Glutamatergic neuron (in vitro differentiated cells): ENCODE results near the gene PNPLA3. TPM values are rescaled to one million over a fixed set of nuclear protein-coding genes. Genes with fewer than 3 reads are reported as not detected.

Experiments
- DNase-seq: peaks from one replicate; pipeline ENCODE4 v3.0.0; 2022
- H3K27ac Mint-ChIP-seq: one replicate; pipeline ENCODE4 v1.8.0; 2020; ENCODE audit warnings: mild to moderate bottlenecking, mixed read lengths, inconsistent platforms; ENCODE audit not compliant: unreplicated experiment
- H3K27me3 Mint-ChIP-seq: one replicate; pipeline ENCODE4 v1.8.0; 2020; ENCODE audit warnings: mild to moderate bottlenecking, moderate library complexity, mixed read lengths, inconsistent platforms; ENCODE audit not compliant: unreplicated experiment
- H3K36me3 Mint-ChIP-seq: one replicate; pipeline ENCODE4 v1.8.0; 2020; ENCODE audit warnings: mild to moderate bottlenecking, mixed read lengths, inconsistent platforms; ENCODE audit not compliant: unreplicated experiment
- H3K4me1 Mint-ChIP-seq: one replicate; pipeline ENCODE4 v1.8.0; 2020; ENCODE audit warnings: mild to moderate bottlenecking, low read depth, mixed read lengths, inconsistent platforms; ENCODE audit not compliant: unreplicated experiment
- H3K4me3 Mint-ChIP-seq: one replicate; pipeline ENCODE4 v1.8.0; 2020; ENCODE audit warnings: mild to moderate bottlenecking, mixed read lengths, inconsistent platforms; ENCODE audit not compliant: unreplicated experiment
- H3K9me3 Mint-ChIP-seq: one replicate; pipeline ENCODE4 v1.8.0; 2020; ENCODE audit warnings: mild to moderate bottlenecking, moderate library complexity, mixed read lengths, inconsistent platforms; ENCODE audit not compliant: unreplicated experiment
- total RNA-seq: library from RNA; stranded (reverse); fragmentation: NEBNext Ultra II Directional; extraction: Animal tissue kit (Norgen Biotek cat#: 25700); gene quantifications from one replicate; pipeline ENCODE4 v1.2.1, GENCODE V29; 2021; ENCODE audit not compliant: unreplicated experiment
- TF ChIP-seq, protein P1 (sequence below): fragments of 200-600 bp; sonication (generic); IDR thresholded peaks from one replicate; pipeline ENCODE4 v1.5.0; 2021; ENCODE audit not compliant: partially characterized antibody, unreplicated experiment

The PNPLA3 gene
- total RNA-seq, 1 donor from 2014 or later = 14.7 TPM

DNA sequence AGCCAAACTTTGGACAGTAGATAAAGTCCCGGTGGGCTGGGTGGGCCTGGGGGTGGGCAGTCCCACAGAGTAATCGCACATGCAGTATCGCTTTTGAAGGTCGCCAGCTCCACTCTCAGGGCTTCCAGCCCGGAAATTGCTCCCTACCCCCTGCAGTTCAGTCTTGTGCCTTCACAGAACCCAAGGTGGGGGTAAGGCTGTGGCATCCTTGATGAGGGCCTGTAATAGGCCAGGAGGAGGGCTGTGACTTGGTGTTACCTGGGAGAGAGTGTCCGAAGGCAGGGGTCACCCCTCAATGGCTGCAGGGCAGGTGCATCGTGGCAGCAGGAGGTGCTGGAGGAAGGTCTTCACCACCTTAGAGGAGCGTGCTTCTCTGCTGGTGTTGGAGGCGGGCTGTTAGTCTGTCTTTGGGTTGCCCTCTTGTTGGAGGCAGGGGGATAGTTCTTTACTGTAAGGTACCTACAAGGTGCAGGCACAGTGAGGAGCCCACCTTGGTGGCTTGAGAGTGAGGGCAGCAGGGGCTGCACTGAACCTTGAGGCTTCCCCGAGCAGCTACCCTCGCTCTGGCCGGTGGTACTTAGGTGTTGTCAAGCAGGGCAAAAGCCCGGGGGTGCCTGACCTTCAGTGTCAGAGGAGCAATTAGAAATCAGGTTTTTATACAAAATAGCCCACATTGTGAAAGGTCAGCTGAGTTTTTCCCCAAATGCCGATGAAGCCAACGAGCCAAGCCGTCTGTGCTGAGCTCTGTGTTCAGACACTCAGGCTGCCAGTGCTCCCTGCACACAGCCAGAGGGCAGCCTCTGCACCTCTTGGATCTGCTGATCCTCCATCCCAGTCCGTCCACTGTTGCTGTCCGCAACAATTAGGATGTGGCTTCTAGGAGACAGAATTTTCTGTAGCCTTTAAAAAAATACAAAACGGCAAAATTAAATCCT is 53.5 kb downstream of the PNPLA3 start:
- Mint-ChIP-seq H3K27me3 (peaks cover 2% of the 10 kb centered on the region), H3K27ac (no peak overlapping the region), H3K4me1 (no peaks in the 10 kb centered on the region), H3K9me3 (peaks cover 4% of the 10 kb centered on the region), H3K4me3 (no peak overlapping the region), H3K36me3 (peaks cover 11% of the 10 kb centered on the region)
- DNase-seq = no peak
- TF ChIP-seq, protein P1, sequence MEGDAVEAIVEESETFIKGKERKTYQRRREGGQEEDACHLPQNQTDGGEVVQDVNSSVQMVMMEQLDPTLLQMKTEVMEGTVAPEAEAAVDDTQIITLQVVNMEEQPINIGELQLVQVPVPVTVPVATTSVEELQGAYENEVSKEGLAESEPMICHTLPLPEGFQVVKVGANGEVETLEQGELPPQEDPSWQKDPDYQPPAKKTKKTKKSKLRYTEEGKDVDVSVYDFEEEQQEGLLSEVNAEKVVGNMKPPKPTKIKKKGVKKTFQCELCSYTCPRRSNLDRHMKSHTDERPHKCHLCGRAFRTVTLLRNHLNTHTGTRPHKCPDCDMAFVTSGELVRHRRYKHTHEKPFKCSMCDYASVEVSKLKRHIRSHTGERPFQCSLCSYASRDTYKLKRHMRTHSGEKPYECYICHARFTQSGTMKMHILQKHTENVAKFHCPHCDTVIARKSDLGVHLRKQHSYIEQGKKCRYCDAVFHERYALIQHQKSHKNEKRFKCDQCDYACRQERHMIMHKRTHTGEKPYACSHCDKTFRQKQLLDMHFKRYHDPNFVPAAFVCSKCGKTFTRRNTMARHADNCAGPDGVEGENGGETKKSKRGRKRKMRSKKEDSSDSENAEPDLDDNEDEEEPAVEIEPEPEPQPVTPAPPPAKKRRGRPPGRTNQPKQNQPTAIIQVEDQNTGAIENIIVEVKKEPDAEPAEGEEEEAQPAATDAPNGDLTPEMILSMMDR = no peak

DNA sequence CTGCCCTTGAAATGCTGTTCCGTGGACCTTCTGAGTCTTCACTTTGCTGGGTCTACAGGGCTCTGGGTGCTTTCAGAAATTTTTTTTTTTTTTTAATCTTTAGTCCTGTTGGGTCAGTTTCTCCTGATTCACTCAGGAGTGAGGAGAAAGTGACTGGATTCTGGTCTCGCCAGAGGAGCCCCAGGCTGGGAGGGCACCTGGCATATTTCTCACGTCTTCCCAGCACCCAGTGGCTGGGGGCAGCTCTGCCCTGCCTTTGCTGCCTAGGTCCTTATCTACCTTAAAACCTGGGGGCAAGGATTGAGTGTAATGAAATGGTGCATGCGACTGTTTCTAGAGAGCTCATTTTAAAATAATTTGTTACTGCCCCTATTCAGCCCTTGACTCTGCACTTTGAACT is 55.0 kb downstream of the PNPLA3 start:
- H3K36me3 Mint-ChIP-seq = peaks cover 11% of the 10 kb centered on the region

DNA sequence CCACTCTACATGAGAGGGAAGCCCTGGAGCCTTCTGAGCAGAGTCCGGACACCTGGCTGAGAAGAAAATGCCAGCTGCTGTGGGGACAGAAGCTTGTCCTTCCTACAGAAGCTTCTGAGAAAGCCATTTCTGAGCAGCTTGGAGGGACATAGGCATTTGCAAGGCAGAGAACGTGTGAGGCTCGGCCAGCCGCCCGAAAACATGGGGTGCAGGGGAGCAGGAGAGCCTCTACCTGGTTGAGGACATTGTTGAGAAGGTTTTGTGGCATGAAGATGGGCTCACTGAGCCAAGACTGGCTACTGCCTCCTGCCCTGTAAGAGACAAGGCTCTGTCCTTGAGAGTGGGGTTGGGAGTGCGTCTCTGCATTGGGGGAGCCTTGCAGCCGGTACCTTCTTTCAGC is 57.0 kb downstream of the PNPLA3 start:
- peaks cover 2% of the 10 kb centered on the region for H3K27me3 Mint-ChIP-seq
- no peak for DNase-seq
- TF ChIP-seq, protein P1 = no peak
- no peaks in the 10 kb centered on the region for H3K4me1 Mint-ChIP-seq
- peaks cover 4% of the 10 kb centered on the region for H3K9me3 Mint-ChIP-seq
- H3K4me3 Mint-ChIP-seq = no peak overlapping the region
- H3K27ac Mint-ChIP-seq = no peak overlapping the region
- peaks cover 11% of the 10 kb centered on the region for H3K36me3 Mint-ChIP-seq

More for the DNA sequence above, 55.0 kb downstream of the PNPLA3 start:
- Mint-ChIP-seq H3K4me1 (no peaks in the 10 kb centered on the region), H3K9me3 (peaks cover 4% of the 10 kb centered on the region), H3K27ac (no peak overlapping the region), H3K4me3 (no peak overlapping the region), H3K27me3 (peaks cover 2% of the 10 kb centered on the region)
- TF ChIP-seq, protein P1 = no peak
- no peak for DNase-seq

DNA sequence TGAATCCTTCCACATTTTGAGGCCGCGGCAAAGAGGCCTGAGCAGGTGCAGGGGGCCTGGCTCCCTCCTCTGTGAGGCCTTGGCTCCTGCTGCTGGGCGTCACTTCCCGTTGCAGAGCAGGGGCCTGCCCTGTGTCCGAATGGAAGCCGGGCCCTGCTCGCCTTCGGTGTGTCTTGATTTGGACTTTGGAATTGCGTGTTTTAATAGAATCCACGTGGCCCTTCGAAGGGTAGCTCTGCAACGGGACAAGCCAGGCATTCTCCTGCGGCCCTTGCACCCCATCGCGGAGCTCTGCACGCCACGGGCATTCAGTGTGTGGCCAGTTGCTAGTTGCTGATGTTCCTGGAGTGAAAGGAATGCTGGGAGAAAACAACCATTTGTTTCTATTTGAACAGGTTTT is 57.4 kb downstream of the PNPLA3 start:
- peaks cover 4% of the 10 kb centered on the region for H3K9me3 Mint-ChIP-seq
- no peak overlapping the region for H3K27ac Mint-ChIP-seq
- H3K4me3 Mint-ChIP-seq = no peak overlapping the region
- no peaks in the 10 kb centered on the region for H3K4me1 Mint-ChIP-seq
- DNase-seq = no peak
- H3K36me3 Mint-ChIP-seq = peaks cover 11% of the 10 kb centered on the region
- peaks cover 2% of the 10 kb centered on the region for H3K27me3 Mint-ChIP-seq
- TF ChIP-seq, protein P1 = no peak

DNA sequence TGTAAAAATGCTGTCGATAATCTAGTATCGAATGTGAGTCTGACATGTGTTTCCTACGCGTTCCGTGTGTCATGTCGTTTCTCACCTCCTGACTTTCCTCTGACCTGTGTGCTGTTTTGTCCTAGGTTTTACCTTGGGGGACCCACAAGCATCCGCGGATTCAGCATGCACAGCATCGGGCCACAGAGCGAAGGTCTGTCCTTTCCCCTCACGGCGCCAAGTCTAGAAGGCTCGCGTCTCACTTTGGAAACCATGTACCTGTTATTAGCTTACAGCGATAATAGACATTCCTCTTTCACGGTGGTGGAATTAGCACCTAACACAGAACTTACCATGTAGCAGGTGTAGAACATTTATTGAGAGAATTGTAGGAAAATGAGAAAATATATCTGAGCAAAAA is 60.2 kb downstream of the PNPLA3 start:
- Mint-ChIP-seq H3K4me3 (no peak overlapping the region), H3K27ac (no peak overlapping the region), H3K9me3 (peaks cover 3% of the 10 kb centered on the region), H3K36me3 (peaks cover 11% of the 10 kb centered on the region), H3K4me1 (no peaks in the 10 kb centered on the region), H3K27me3 (peaks cover 2% of the 10 kb centered on the region)
- TF ChIP-seq, protein P1 = no peak
- no peak for DNase-seq
